Right lobe of liver (tissue), 6 donors: Measurements from ENCODE around the gene GPR78. TPM values are rescaled to one million over a fixed set of nuclear protein-coding genes. Genes with fewer than 3 reads are reported as not detected.
"Not testable (repeated sequence)": the region's sequence is repeated elsewhere in the genome, so short reads cannot be mapped to it uniquely, and the experiment has no call there.

Source experiments
- ATAC-seq, 4 donors: fragments of 200-7000 bp; cut with Tn5 transposase; one replicate each; pipeline ENCODE4 v1.9.1; 2020; ENCODE audit warnings: mild to moderate bottlenecking in 4 of 4, moderate library complexity in 4 of 4
- DNase-seq, 3 donors: peaks; one replicate each; pipeline ENCODE4 v3.0.0-alpha.2; 2020
- H3K27ac ChIP-seq, 3 donors: fragments of 200-600 bp; one replicate each; pipeline ENCODE4 v1.8.0; 2022
- H3K27me3 ChIP-seq, 2 donors: fragments of 200-600 bp; one replicate each; pipeline ENCODE4 v1.8.0; 2022
- H3K36me3 ChIP-seq, 4 donors: fragments of 200-600 bp; sonication (generic) in 1 of 4; one replicate each; pipeline versions ENCODE4 v1.5.1 to v1.8.0; 2017 to 2022; ENCODE audit warnings: control low read depth in 1 of 4
- H3K4me1 ChIP-seq, 4 donors: fragments of 200-600 bp; sonication (generic) in 1 of 4; one replicate each; pipeline versions ENCODE4 v1.5.1 to v1.8.0; 2017 to 2022; ENCODE audit warnings: control low read depth in 1 of 4
- H3K4me3 ChIP-seq, 3 donors: fragments of 200-600 bp; one replicate each; pipeline ENCODE4 v1.8.0; 2022
- H3K9me3 ChIP-seq, 4 donors: fragments of 200-600 bp; sonication (generic) in 1 of 4; one replicate each; pipeline versions ENCODE4 v1.5.1 to v1.8.0; 2017 to 2022; ENCODE audit warnings: control low read depth in 1 of 4
- POLR2A ChIP-seq: fragments of 450-650 bp; IDR thresholded peaks from one replicate; pipeline ENCODE4 v1.6.1; 2017; ENCODE audit warnings: antibody characterized with exemption, mild to moderate bottlenecking
- WGBS: methylation state at CpG from one replicate; pipeline ENCODE4 v1.1.6; 2018; ENCODE audit warnings: low coverage, low lambda C conversion rate; ENCODE audit not compliant: insufficient coverage; ENCODE audit errors: missing lambda C conversion rate; 5-methylcytosine and 5-hydroxymethylcytosine counted together
- intact Hi-C, 2 donors: fragments of 100-400 bp; cut with DNase I; formaldehyde crosslinking; loops; one replicate each; pipeline versions ENCODE4 v1.11.2 to v1.14.1; 2022
- total RNA-seq, 6 experiments: library from RNA; depleted of rRNA in 2 of 6; stranded (reverse); fragments of >200 nt in 2 of 6; fragmentation: NEBNext Ultra II Directional in 3 of 6; extraction: Animal tissue kit (Norgen Biotek cat#: 25700) in 3 of 6; gene quantifications; one replicate each; pipeline versions ENCODE4 v1.1.0 to v1.2.4, GENCODE V29; 2016 to 2023
- TF ChIP-seq, protein P1 (sequence below), 4 donors: fragments of 200-600 bp in 3 of 4; fragments of 450-650 bp in 1 of 4; IDR thresholded peaks; one replicate each; pipeline versions ENCODE4 v1.5.1 to v1.8.0; 2016 to 2022; ENCODE audit warnings: antibody characterized with exemption in 4 of 4, mild to moderate bottlenecking in 2 of 4
- donor health status: DM: no; HTN: yes; CAD: no.
- donor health status: DM: no; HTN: no; CAD: no.
- donor health status: DM: no; HTN: no; CAD: no.
- donor health status: DM: no; HTN: yes; CAD: no.
- donor health status: DM: no; HTN: yes; CAD: no.

Gene GPR78
- total RNA-seq, 6 experiments from 2014 or later: not detected

DNA sequence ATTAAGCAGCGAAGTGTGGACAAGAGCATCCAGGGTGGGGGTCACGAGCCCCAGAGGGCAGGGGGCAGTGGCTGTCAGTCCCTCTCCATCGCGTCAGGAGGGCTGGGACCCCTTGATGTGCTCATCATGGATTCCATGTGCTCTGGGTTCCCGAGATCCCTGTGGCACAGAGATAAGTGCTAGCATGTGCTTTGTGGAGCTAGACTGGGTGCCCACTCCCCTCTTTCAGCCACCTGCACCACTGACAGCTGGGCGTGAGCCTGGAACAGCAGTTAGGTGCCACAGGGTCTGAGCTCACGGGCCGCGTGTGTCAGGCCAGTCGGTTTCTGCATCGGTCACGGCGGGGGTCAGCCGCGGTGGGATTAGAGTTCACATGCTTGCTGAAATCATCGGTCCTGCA lies 36.6 kb downstream of the GPR78 start:
- intact Hi-C loops: no loop called here
- Histone ChIP-seq H3K4me1 (no peaks in the 10 kb centered on the region), H3K9me3 (no peaks in the 10 kb centered on the region), H3K36me3 (no peaks in the 10 kb centered on the region), H3K4me3 (no peak overlapping the region), H3K27ac (no peak overlapping the region), H3K27me3 (no peaks in the 10 kb centered on the region)
- TF ChIP-seq, protein P1, sequence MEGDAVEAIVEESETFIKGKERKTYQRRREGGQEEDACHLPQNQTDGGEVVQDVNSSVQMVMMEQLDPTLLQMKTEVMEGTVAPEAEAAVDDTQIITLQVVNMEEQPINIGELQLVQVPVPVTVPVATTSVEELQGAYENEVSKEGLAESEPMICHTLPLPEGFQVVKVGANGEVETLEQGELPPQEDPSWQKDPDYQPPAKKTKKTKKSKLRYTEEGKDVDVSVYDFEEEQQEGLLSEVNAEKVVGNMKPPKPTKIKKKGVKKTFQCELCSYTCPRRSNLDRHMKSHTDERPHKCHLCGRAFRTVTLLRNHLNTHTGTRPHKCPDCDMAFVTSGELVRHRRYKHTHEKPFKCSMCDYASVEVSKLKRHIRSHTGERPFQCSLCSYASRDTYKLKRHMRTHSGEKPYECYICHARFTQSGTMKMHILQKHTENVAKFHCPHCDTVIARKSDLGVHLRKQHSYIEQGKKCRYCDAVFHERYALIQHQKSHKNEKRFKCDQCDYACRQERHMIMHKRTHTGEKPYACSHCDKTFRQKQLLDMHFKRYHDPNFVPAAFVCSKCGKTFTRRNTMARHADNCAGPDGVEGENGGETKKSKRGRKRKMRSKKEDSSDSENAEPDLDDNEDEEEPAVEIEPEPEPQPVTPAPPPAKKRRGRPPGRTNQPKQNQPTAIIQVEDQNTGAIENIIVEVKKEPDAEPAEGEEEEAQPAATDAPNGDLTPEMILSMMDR (IDR thresholded peaks at IDR 0.05): no peak
- TF ChIP-seq POLR2A: no peak
- no peak for ATAC-seq
- DNase-seq: peak in 2 of 3 donors; percentile 4 to 34
- WGBS: no CpG with 5 or more reads among the region's 16 CpGs

DNA sequence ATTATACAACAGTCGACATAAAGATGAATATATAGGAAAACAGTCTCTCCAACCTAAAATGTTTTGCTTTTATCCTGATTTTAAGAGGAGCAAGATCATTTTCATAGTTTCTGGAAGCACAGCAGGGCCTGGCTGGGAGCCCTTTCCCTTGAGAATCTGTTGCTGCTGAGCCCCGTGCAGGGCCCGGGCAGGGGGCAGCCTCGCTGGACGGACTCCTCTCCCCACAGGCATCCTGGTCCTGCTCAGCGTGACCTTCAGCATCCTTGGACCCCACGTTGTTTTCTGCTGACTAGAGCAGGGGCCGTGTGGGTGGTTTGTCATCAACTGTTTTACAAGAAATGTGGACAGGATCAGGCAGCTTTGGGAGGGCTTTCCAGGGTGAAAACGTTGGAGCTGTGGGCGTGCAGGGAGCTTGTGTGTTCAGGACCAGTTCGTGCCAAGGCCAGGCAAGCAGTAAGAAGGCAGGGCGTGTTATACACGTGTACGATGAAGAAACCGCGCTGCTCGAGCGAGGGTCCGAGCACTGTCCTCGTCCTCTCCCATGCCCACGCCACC lies 37.4 kb downstream of the GPR78 start:
- TF ChIP-seq, protein P1 (IDR thresholded peaks at IDR 0.05): no peak
- no peak for TF ChIP-seq POLR2A
- Histone ChIP-seq H3K36me3 (no peaks in the 10 kb centered on the region), H3K4me1 (no peaks in the 10 kb centered on the region), H3K27ac (no peak overlapping the region), H3K9me3 (no peaks in the 10 kb centered on the region), H3K4me3 (no peak overlapping the region), H3K27me3 (no peaks in the 10 kb centered on the region)
- intact Hi-C loops: no loop called here
- 55% methylated on average over 16 of the region's 21 CpGs for WGBS
- ATAC-seq: no peak
- peak in 1 of 3 donors; percentile 45 for DNase-seq

DNA sequence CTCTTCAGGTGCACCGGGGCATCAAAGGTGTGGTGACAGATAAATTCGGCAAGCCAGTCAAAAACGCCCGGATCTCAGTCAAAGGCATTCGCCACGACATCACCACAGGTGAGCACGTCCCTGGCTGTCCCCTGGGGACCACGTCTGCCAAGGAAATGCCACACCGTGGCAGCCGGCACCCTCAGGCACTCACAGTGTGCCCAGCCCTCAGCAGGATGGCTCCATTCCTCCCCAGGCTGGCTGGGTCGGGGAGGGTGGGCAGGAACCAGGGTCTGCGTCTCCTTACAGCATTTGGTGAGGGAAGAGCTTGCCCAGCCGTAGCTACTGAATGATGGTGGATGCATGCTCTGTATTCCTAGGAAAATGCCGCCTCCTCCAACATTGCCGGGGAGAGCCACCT lies 38.2 kb downstream of the GPR78 start:
- Histone ChIP-seq H3K27me3 (no peaks in the 10 kb centered on the region), H3K4me3 (no peak overlapping the region), H3K27ac (no peak overlapping the region), H3K4me1 (no peaks in the 10 kb centered on the region), H3K36me3 (no peaks in the 10 kb centered on the region), H3K9me3 (no peaks in the 10 kb centered on the region)
- ATAC-seq (no peak), DNase-seq (peak in 1 of 3 donors; percentile 35)
- intact Hi-C loops: no loop called here
- TF ChIP-seq, protein P1 (IDR thresholded peaks at IDR 0.05): no peak
- no peak for TF ChIP-seq POLR2A
- 67% methylated on average over 1 of the region's 15 CpGs for WGBS

DNA sequence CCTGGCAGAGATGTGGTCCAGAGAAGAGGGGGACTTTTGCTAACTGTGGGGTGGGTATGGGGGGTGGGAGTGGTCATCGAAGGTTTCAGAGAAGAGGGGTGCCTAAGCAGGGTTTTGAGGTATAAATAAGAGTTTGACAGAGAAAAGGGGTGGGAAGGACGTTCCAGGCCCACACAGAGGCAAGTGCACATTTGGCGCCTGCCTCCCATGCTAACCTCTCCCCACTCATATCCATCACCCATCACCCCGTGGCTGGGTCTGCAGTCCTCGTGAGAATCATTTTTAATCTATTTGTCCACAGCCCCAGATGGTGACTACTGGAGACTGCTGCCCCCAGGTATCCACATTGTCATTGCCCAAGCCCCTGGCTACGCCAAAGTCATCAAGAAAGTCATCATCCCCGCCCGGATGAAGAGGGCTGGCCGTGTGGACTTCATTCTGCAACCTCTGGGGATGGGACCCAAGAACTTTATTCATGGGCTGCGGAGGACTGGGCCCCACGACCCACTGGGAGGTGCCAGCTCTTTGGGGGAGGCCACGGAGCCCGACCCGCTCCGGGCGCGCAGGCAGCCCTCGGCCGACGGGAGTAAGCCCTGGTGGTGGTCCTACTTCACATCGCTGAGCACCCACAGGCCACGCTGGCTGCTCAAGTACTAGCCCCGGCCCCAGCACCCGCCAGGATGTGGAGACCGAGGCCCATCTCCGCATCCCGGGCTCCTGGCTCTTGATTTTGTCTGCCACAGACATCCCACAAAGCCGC lies 38.9 kb downstream of the GPR78 start:
- Histone ChIP-seq H3K4me3 (no peak overlapping the region), H3K27me3 (no peaks in the 10 kb centered on the region), H3K4me1 (no peaks in the 10 kb centered on the region), H3K36me3 (no peaks in the 10 kb centered on the region), H3K27ac (no peak overlapping the region), H3K9me3 (no peaks in the 10 kb centered on the region)
- ATAC-seq (no peak), DNase-seq (peak in 1 of 3 donors; percentile 53)
- intact Hi-C loops: no loop called here
- no peak for TF ChIP-seq POLR2A
- TF ChIP-seq, protein P1 (IDR thresholded peaks at IDR 0.05): no peak
- WGBS: 69% methylated on average over 5 of the region's 28 CpGs

DNA sequence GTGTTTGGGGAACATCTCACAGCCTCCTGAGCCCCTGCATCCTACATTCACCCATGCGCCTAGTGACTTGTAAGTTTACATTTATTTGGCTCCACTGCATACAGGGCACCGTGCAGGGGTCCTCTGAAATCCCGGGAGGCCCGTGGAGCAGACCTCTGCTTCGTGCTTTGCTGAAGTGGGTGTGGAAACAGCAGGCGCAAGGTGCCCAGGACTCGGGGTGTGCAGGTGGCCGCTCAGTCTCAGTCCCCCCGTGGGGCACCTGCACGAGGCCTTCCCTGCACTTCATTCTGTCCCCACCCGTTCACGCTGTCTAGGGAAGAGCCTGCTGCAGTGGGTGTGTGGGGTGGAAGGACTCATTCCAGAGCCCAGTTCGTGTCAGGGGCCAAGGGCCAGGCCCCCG lies 40.9 kb downstream of the GPR78 start:
- DNase-seq (peak in 1 of 3 donors; percentile 22), ATAC-seq (peak in 1 of 4 donors; percentile 32)
- no CpG with 5 or more reads among the region's 14 CpGs for WGBS
- H3K4me3 ChIP-seq, intact Hi-C loops, H3K27me3 ChIP-seq, H3K36me3 ChIP-seq, H3K9me3 ChIP-seq, H3K4me1 ChIP-seq, H3K27ac ChIP-seq: not testable (repeated sequence)

DNA sequence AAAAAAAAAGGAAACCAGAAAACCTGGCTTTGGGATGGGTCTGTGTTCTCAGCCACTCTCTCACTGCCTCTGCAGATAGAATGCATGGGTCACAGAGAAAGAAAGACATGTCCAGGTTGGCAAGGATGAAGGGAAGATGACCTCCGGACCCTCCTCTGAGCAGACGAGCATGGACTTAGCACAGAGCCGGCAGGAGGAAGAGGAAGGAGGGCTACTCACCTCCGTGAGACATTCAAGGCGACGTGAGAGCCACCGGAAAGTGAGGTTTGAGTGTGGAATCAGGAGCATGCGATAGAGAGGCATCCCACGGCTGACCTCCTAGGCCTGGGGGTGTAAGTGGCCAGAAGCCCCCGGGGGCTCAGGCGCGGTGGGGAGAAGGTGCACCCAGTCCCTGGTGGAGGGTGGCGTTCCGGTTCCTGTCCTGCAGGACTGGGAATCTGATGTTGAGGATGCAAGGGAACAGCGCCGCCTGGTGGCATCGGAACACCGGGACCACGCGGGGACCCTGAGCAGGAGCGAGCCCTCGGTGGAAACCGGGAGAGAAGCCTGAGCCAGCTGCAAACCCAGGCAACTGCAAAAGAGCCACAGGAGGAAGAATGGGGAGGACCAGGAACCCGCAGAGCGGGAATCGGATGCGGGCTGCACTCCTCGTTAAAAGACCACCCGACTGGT lies 44.5 kb downstream of the GPR78 start:
- DNase-seq, H3K9me3 ChIP-seq, H3K36me3 ChIP-seq, intact Hi-C loops, H3K27me3 ChIP-seq, H3K4me3 ChIP-seq, H3K4me1 ChIP-seq, H3K27ac ChIP-seq: not testable (repeated sequence)
- ATAC-seq: peak; percentile 31 to 64 (median 46)
- WGBS: no CpG with 5 or more reads among the region's 29 CpGs

DNA sequence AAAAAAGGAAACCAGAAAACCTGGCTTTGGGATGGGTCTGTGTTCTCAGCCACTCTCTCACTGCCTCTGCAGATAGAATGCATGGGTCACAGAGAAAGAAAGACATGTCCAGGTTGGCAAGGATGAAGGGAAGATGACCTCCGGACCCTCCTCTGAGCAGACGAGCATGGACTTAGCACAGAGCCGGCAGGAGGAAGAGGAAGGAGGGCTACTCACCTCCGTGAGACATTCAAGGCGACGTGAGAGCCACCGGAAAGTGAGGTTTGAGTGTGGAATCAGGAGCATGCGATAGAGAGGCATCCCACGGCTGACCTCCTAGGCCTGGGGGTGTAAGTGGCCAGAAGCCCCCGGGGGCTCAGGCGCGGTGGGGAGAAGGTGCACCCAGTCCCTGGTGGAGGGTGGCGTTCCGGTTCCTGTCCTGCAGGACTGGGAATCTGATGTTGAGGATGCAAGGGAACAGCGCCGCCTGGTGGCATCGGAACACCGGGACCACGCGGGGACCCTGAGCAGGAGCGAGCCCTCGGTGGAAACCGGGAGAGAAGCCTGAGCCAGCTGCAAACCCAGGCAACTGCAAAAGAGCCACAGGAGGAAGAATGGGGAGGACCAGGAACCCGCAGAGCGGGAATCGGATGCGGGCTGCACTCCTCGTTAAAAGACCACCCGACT lies 50.2 kb downstream of the GPR78 start:
- H3K4me3 ChIP-seq, DNase-seq, H3K9me3 ChIP-seq, H3K4me1 ChIP-seq, intact Hi-C loops, H3K27me3 ChIP-seq, H3K27ac ChIP-seq, H3K36me3 ChIP-seq: not testable (repeated sequence)
- peak; percentile 39 to 63 (median 44) for ATAC-seq
- WGBS: no CpG with 5 or more reads among the region's 29 CpGs
